Gastroesophageal sphincter (tissue), 3 donors: Measurements from ENCODE around the gene NCK2.

Experiments
- POLR2A ChIP-seq, 2 donors: fragments of 450-650 bp; IDR thresholded peaks; one replicate each; pipeline ENCODE4 v1.6.1; 2017; ENCODE audit warnings: antibody characterized with exemption in 2 of 2, mild to moderate bottlenecking in 2 of 2, moderate library complexity in 1 of 2
- POLR2AphosphoS5 ChIP-seq: sonication (generic); formaldehyde crosslinking; IDR thresholded peaks from one replicate; pipeline ENCODE4 v1.6.1; 2017; ENCODE audit warnings: antibody characterized with exemption
- TF ChIP-seq, protein P1 (sequence below), 4 experiments: fragments of 200-600 bp in 2 of 4; fragments of 450-650 bp in 2 of 4; sonication (generic) in 1 of 4; IDR thresholded peaks; one replicate each; pipeline ENCODE4 v1.5.1; 2017 to 2019; ENCODE audit warnings: antibody characterized with exemption in 4 of 4, mild to moderate bottlenecking in 2 of 4, moderate library complexity in 2 of 4

DNA sequence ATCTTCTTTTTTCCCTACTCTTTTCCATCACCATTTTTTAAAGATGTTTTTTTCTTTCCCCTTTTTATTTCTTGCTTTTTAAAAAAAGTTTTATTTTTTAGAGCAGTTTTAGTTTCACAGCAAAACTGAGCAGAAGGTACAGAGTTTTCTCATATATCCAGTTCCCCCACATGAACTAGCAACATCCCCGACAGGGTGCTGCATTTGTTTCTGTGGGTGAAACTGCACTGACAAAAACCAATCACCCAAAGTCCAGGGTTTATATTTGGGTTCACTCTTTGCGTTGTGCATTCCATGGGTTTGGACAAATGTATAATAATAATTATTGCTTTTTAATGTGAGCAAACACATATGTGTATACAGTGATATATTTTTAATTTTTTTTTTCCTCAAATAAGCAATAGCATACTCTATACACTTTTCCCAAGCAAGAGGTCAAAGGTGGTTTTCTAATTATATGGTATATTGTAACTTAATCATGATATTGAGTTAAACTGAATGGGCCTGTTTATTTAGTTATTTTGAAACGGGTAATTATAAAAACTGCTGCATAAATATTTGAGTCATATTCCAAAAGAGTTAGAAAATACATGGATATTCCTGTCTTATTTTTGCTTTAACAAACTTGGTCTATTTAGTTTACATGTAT is 50.3 kb downstream of the NCK2 start:
- TF ChIP-seq, protein P1, sequence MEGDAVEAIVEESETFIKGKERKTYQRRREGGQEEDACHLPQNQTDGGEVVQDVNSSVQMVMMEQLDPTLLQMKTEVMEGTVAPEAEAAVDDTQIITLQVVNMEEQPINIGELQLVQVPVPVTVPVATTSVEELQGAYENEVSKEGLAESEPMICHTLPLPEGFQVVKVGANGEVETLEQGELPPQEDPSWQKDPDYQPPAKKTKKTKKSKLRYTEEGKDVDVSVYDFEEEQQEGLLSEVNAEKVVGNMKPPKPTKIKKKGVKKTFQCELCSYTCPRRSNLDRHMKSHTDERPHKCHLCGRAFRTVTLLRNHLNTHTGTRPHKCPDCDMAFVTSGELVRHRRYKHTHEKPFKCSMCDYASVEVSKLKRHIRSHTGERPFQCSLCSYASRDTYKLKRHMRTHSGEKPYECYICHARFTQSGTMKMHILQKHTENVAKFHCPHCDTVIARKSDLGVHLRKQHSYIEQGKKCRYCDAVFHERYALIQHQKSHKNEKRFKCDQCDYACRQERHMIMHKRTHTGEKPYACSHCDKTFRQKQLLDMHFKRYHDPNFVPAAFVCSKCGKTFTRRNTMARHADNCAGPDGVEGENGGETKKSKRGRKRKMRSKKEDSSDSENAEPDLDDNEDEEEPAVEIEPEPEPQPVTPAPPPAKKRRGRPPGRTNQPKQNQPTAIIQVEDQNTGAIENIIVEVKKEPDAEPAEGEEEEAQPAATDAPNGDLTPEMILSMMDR (IDR thresholded peaks at IDR 0.05) = no peak
- TF ChIP-seq POLR2AphosphoS5 (no peak), POLR2A (IDR thresholded peaks at IDR 0.05) (no peak)
